ENCODE results near the gene BPIFB2.
"Not testable (repeated sequence)": the region's sequence is repeated elsewhere in the genome, so short reads cannot be mapped to it uniquely, and the experiment has no call there.

DNA sequence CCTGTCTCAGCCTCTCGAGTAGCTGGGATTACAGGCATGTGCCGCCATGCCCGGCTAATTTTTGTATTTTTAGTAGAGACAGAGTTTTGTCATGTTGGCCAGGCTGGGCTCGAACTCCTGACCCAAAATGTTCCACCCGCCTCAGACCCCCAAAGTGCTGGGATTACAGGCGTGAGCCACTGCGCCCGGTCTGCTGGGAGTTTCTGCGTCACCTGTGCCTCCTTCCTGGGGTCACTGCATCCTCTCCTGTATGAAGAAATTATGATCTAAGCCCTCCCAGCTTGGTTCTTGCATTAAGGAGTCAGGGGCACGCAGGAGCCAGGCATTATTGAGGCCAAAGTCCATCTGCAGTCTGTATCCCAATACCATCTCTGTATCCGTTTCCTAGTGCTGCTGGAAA is 44.9 kb upstream of the BPIFB2 start:
- not testable (repeated sequence) for TF ChIP-seq EZH2 (IDR thresholded peaks at IDR 0.05; ENCODE audit: insufficient read depth, low read length)
- TF ChIP-seq, protein P1, sequence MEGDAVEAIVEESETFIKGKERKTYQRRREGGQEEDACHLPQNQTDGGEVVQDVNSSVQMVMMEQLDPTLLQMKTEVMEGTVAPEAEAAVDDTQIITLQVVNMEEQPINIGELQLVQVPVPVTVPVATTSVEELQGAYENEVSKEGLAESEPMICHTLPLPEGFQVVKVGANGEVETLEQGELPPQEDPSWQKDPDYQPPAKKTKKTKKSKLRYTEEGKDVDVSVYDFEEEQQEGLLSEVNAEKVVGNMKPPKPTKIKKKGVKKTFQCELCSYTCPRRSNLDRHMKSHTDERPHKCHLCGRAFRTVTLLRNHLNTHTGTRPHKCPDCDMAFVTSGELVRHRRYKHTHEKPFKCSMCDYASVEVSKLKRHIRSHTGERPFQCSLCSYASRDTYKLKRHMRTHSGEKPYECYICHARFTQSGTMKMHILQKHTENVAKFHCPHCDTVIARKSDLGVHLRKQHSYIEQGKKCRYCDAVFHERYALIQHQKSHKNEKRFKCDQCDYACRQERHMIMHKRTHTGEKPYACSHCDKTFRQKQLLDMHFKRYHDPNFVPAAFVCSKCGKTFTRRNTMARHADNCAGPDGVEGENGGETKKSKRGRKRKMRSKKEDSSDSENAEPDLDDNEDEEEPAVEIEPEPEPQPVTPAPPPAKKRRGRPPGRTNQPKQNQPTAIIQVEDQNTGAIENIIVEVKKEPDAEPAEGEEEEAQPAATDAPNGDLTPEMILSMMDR (IDR thresholded peaks at IDR 0.05; ENCODE audit: insufficient read depth, low read depth, low read length): not testable (repeated sequence)

Measured in astrocyte (in vitro differentiated cells and primary cell).